ENCODE results near the gene FBXW9. TPM values are rescaled to one million over a fixed set of nuclear protein-coding genes. Genes with fewer than 3 reads are reported as not detected.

The FBXW9 gene
- total RNA-seq, 1 experiment from 2014 or later: 14.0 TPM

- TF ChIP-seq ZFX (IDR thresholded peaks at IDR 0.05) (no peak), RAD21 (IDR thresholded peaks at IDR 0.05; ENCODE audit: low read depth) (no peak), YY1 (IDR thresholded peaks at IDR 0.05; ENCODE audit: extremely low read depth, insufficient replicate concordance, low read depth, low read length) (no peak), EGR1 (IDR thresholded peaks at IDR 0.05; ENCODE audit: low read depth) (no peak), ZBTB33 (IDR thresholded peaks at IDR 0.05; ENCODE audit: extremely low read depth, insufficient replicate concordance, low read length) (no peak), SRF (IDR thresholded peaks at IDR 0.05; ENCODE audit: low read depth) (no peak), EZH2phosphoT487 (IDR thresholded peaks at IDR 0.05; ENCODE audit: borderline replicate concordance) (no peak), CBX3 (IDR thresholded peaks at IDR 0.05; ENCODE audit: low read depth) (no peak), FOSL1 (IDR thresholded peaks at IDR 0.05; ENCODE audit: low read depth) (no peak), ZNF274 (IDR thresholded peaks at IDR 0.05; ENCODE audit: low read depth, low read length) (no peak), TCF7L2 (IDR thresholded peaks at IDR 0.05; ENCODE audit: borderline replicate concordance, extremely low read depth, insufficient read depth, insufficient read length) (no peak), ATF3 (IDR thresholded peaks at IDR 0.05) (no peak), CEBPB (IDR thresholded peaks at IDR 0.05; ENCODE audit: low read depth) (no peak), SP1 (IDR thresholded peaks at IDR 0.05; ENCODE audit: low read depth) (no peak), POLR2A (IDR thresholded peaks at IDR 0.05; ENCODE audit: borderline replicate concordance, extremely low read depth, insufficient read depth, insufficient read length) (no peak), EZH2 (IDR thresholded peaks at IDR 0.05) (no peak), SIN3A (IDR thresholded peaks at IDR 0.05; ENCODE audit: low read depth) (no peak), POLR2AphosphoS5 (IDR thresholded peaks at IDR 0.05; ENCODE audit: low read depth, low read length) (no peak), ELF1 (IDR thresholded peaks at IDR 0.05; ENCODE audit: borderline replicate concordance, low read depth) (no peak)
- TF ChIP-seq, protein P1, sequence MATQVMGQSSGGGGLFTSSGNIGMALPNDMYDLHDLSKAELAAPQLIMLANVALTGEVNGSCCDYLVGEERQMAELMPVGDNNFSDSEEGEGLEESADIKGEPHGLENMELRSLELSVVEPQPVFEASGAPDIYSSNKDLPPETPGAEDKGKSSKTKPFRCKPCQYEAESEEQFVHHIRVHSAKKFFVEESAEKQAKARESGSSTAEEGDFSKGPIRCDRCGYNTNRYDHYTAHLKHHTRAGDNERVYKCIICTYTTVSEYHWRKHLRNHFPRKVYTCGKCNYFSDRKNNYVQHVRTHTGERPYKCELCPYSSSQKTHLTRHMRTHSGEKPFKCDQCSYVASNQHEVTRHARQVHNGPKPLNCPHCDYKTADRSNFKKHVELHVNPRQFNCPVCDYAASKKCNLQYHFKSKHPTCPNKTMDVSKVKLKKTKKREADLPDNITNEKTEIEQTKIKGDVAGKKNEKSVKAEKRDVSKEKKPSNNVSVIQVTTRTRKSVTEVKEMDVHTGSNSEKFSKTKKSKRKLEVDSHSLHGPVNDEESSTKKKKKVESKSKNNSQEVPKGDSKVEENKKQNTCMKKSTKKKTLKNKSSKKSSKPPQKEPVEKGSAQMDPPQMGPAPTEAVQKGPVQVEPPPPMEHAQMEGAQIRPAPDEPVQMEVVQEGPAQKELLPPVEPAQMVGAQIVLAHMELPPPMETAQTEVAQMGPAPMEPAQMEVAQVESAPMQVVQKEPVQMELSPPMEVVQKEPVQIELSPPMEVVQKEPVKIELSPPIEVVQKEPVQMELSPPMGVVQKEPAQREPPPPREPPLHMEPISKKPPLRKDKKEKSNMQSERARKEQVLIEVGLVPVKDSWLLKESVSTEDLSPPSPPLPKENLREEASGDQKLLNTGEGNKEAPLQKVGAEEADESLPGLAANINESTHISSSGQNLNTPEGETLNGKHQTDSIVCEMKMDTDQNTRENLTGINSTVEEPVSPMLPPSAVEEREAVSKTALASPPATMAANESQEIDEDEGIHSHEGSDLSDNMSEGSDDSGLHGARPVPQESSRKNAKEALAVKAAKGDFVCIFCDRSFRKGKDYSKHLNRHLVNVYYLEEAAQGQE (IDR thresholded peaks at IDR 0.05; ENCODE audit: low read depth): no peak
- CTCF ChIA-PET: no interaction called here
- intact Hi-C loops (cut with micrococcal nuclease): no loop called here
- Histone ChIP-seq H3K79me2 (ENCODE audit: insufficient read depth, low read length) (peaks cover 9% of the 10 kb centered on the region; the same call in 1 of the 2 replicates), H3K36me3 (ENCODE audit: control insufficient read depth in 1 of 2, insufficient read depth in 2 of 2, low read length in 2 of 2) (peaks cover 53 to 71% of the 10 kb centered on the region in 2 experiments), H3K4me2 (ENCODE audit: low read length) (no peak overlapping the region), H3K9me2 (ENCODE audit: insufficient read depth) (no peaks in the 10 kb centered on the region), H3K27ac (ENCODE audit: low read depth, low read length) (no peak overlapping the region), H3K9me3 (ENCODE audit: control insufficient read depth in 1 of 2, insufficient read depth in 1 of 2, low read depth in 1 of 2, low read length in 2 of 2) (no peaks in the 10 kb centered on the region), H3K27me3 (ENCODE audit: insufficient read depth, low read length) (no peaks in the 10 kb centered on the region), H4K20me1 (ENCODE audit: insufficient read depth) (no peaks in the 10 kb centered on the region), H2AFZ (ENCODE audit: low read depth, low read length, poor library complexity, severe bottlenecking) (no peak overlapping the region), H3K9ac (ENCODE audit: low read length) (no peak overlapping the region), H3K4me1 (ENCODE audit: control insufficient read depth in 1 of 2, insufficient read depth in 2 of 2, low read length in 2 of 2) (no peaks in the 10 kb centered on the region), H3K4me3 (replicated peaks in 1 of 2; ENCODE audit: low read depth in 1 of 2, low read length in 2 of 2) (no peak overlapping the region)
- BruUV-seq (replicated peaks): no TSS peak
- no peak for ATAC-seq
- POLR2A ChIA-PET: no interaction called here
- no peak for DNase-seq (ENCODE audit: low read depth, low spot score)
- RAD21 ChIA-PET (ENCODE audit: low non-redundant PET in 1 of 2, low total read pairs in 2 of 2, uncharacterized antibody in 2 of 2, unreplicated experiment in 2 of 2): no interaction called here
Measured at GRCh38 chr19:12705169-12705568, 8.7 kb upstream of the FBXW9 start.
